Frontal cortex (tissue), 4 donors: Measurements from ENCODE around the gene PRICKLE3. TPM values are rescaled to one million over a fixed set of nuclear protein-coding genes. Genes with fewer than 3 reads are reported as not detected.

Experiments
- DNase-seq, 2 donors: peaks; one replicate each; pipeline ENCODE4 v3.0.0; 2012; ENCODE audit warnings: low spot score in 2 of 2
- FAIRE-seq: peaks from 2 replicates; lab custom pipeline; 2012; peaks lifted over from hg19 to GRCh38; lab: Jason Lieb, UNC
- total RNA-seq: library from RNA; depleted of rRNA; stranded (reverse); fragments of >200 nt; gene quantifications from one replicate; pipeline ENCODE4 v1.2.3, GENCODE V29; 2014
- donor health status: control.
- donor health status: control.
- donor health status: control.

The PRICKLE3 gene
- under 0.01 TPM for total RNA-seq

- FAIRE-seq (no peak), DNase-seq (peak; percentile 65 to 66)
These were observed at the start of gene PRICKLE3 for GRCh38 chrX:49186125-49187027. Gene PRICKLE3 (minus strand): TSS chrX:49186373. CDS start chrX:49186297, 76 bp downstream.

- DNase-seq = no peak
These were observed 47.8 kb upstream of the PRICKLE3 start for GRCh38 chrX:49233887-49234555.

GRCh38 chrX:49233176-49233575 is 47.0 kb upstream of the PRICKLE3 start, which contains the start of gene CACNA1F:
Gene CACNA1F (minus strand): TSS chrX:49233340. CDS start chrX:49233309, 31 bp downstream.
- DNase-seq (no peak), FAIRE-seq (no peak)

More at GRCh38 chrX:49233887-49234555, 47.8 kb upstream of the PRICKLE3 start:
- no peak for FAIRE-seq

GRCh38 chrX:49232525-49232924 is 46.4 kb upstream of the PRICKLE3 start:
- DNase-seq (no peak), FAIRE-seq (no peak)

- DNase-seq (no peak), FAIRE-seq (no peak)
These were observed 45.3 kb upstream of the PRICKLE3 start for GRCh38 chrX:49231333-49232000.

GRCh38 chrX:49230500-49231232 is 44.5 kb upstream of the PRICKLE3 start:
- FAIRE-seq (no peak), DNase-seq (peak in 1 of 2 donors; percentile 29)

GRCh38 chrX:49228185-49228584 is 42.0 kb upstream of the PRICKLE3 start:
- FAIRE-seq (no peak), DNase-seq (no peak)

- DNase-seq (no peak), FAIRE-seq (no peak)
These were observed 41.6 kb upstream of the PRICKLE3 start for GRCh38 chrX:49227726-49228125.

- FAIRE-seq (no peak), DNase-seq (no peak)
These were observed 40.8 kb upstream of the PRICKLE3 start for GRCh38 chrX:49226946-49227345.

GRCh38 chrX:49225858-49226257 is 39.7 kb upstream of the PRICKLE3 start:
- FAIRE-seq (no peak), DNase-seq (no peak)

GRCh38 chrX:49221868-49222267 is 35.7 kb upstream of the PRICKLE3 start:
- DNase-seq = no peak
- FAIRE-seq = no peak

GRCh38 chrX:49220100-49220499 is 33.9 kb upstream of the PRICKLE3 start:
- no peak for FAIRE-seq

GRCh38 chrX:49214996-49215526 is 28.9 kb upstream of the PRICKLE3 start:
- FAIRE-seq (no peak), DNase-seq (no peak)

More at GRCh38 chrX:49220100-49220499, 33.9 kb upstream of the PRICKLE3 start:
- no peak for DNase-seq

GRCh38 chrX:49214416-49214815 is 28.2 kb upstream of the PRICKLE3 start:
- FAIRE-seq (no peak), DNase-seq (no peak)

GRCh38 chrX:49212861-49213260 is 26.7 kb upstream of the PRICKLE3 start:
- DNase-seq (no peak), FAIRE-seq (no peak)

GRCh38 chrX:49212209-49212608 is 26.0 kb upstream of the PRICKLE3 start:
- DNase-seq = no peak
- no peak for FAIRE-seq

GRCh38 chrX:49211074-49211473 is 24.9 kb upstream of the PRICKLE3 start:
- DNase-seq (no peak), FAIRE-seq (no peak)

- FAIRE-seq (no peak), DNase-seq (no peak)
These were observed 24.2 kb upstream of the PRICKLE3 start for GRCh38 chrX:49210406-49210805.

GRCh38 chrX:49209434-49210251 is 23.5 kb upstream of the PRICKLE3 start:
- no peak for DNase-seq
- FAIRE-seq = no peak
